Stimulated activated CD4-positive, alpha-beta T cell treated with anti-CD3 and anti-CD28 coated beads, Interleukin-12 subunit alpha, Interleukin-12 subunit beta, amount 100 ng/mL, for 4 hours (primary cell): ENCODE data around the gene PLD4.
"Not testable (repeated sequence)": the region's sequence is repeated elsewhere in the genome, so short reads cannot be mapped to it uniquely, and the experiment has no call there.

Experiments used
- DNase-seq: peaks from one replicate; pipeline ENCODE4 v3.0.0-alpha.2; 2020

Gene PLD4

DNA sequence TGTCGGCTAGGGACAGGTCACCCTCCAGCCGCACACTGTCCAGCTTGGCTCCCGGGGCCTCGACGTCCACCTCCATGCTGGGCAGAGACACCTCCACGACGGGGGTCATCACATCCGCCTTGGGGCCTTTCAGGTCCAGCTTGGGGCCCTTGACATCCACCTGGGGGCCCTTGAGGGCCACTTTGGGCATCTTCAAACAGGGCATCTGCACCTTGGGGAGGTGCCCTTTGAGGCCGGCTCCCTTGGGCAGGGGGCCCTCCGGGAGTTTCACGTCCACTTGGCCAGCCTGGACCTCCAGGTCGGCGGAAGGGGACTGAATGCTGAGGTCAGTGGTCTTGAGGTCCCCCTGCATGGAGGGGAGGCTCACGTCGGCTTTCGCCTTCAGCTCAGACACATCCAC lies 17.9 kb downstream of the PLD4 start:
- DNase-seq, result no peak

DNA sequence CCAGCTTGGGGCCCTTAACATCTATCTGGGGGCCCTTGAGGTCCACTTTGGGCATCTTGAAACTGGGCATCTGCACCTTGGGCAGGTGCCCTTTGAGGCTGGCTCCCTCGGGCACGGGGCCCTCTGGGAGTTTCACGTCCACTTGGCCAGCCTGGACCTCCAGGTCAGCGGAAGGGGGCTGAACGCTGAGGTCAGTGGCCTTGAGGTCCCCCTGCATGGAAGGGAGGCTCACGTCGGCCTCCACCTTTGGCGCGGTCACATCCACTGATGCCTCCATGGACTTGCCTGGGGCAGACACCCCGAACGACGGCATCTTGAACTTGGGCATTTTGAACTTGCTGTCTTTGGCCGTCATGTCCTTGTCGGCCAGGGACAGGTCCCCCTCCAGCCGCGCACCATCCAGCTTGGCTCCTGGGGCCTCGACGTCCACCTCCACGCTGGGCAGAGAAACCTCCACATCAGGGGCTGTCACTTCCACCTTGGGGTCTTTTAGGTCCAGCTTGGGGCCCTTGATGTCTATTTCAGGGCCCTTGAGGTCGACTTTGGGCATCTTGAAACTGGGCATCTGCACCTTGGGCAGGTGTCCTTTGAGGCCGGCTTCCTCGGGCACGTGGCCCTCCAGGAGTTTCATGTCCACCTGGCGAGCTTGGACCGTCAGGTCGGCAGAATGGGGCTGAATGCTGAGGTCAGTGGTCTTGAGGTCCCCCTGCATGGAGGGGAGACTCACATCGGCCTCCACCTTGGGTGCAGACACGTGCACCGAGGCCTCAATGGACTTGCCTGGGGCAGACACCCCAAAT lies 18.7 kb downstream of the PLD4 start:
- not testable (repeated sequence) for DNase-seq

DNA sequence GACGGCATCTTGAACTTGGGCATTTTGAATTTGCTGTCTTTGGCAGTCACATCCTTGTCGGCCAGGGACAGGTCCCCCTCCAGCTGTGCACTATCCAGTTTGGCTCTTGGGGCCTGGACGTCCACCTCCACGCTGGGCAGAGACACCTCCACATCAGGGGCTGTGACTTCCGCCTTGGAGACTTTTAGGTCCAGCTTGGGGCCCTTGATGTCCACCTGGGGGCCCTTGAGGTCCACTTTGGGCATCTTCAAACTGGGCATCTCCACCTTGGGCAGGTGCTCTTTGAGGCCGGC lies 19.3 kb downstream of the PLD4 start:
- not testable (repeated sequence) for DNase-seq

DNA sequence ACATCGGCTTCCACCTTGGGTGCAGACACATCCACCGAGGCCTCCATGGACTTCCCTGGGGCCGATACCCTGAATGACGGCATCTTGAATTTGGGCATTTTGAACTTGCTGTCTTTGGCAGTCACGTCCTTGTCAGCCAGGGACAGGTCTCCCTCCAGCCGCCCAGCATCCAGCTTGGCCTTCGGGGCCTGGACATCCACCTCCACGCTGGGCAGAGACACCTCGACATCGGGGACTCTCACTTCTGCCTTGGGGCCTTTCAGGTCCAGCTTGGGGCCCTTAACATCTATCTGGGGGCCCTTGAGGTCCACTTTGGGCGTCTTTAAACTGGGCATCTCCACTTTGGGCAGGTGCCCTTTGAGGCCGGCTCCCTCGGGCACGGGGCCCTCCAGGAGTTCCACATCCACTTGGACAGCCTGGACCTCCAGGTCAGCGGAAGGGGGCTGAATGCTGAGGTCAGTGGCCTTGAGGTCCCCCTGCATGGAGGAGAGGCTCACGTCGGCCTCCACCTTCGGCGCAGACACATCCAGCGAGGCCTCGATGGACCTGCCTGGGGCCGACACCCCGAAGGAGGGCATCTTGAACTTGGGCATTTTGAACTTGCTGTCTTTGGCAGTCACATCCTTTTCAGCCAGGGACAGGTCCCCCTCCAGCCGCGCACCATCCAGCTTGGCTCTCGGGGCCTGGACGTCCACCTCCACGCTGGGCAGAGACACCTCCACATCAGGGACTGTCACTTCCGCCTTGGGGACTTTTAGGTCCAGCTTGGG lies 19.9 kb downstream of the PLD4 start:
- not testable (repeated sequence) for DNase-seq

DNA sequence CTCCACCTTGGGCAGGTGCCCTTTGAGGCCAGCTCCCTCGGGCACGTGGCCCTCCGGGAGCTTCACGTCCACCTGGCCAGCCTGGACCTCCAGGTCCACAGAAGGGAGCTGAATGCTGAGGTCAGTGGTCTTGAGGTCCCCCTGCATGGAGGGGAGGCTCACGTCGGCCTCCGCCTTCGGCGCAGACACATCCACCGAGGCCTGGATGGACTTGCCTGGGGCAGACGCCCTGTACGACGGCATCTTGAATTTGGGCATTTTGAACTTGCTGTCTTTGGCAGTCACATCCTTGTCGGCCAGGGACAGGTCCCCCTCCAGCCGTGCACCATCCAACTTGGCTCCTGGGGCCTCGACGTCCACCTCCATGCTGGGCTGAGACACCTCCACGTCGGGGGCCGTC lies 20.6 kb downstream of the PLD4 start:
- DNase-seq, result not testable (repeated sequence)

DNA sequence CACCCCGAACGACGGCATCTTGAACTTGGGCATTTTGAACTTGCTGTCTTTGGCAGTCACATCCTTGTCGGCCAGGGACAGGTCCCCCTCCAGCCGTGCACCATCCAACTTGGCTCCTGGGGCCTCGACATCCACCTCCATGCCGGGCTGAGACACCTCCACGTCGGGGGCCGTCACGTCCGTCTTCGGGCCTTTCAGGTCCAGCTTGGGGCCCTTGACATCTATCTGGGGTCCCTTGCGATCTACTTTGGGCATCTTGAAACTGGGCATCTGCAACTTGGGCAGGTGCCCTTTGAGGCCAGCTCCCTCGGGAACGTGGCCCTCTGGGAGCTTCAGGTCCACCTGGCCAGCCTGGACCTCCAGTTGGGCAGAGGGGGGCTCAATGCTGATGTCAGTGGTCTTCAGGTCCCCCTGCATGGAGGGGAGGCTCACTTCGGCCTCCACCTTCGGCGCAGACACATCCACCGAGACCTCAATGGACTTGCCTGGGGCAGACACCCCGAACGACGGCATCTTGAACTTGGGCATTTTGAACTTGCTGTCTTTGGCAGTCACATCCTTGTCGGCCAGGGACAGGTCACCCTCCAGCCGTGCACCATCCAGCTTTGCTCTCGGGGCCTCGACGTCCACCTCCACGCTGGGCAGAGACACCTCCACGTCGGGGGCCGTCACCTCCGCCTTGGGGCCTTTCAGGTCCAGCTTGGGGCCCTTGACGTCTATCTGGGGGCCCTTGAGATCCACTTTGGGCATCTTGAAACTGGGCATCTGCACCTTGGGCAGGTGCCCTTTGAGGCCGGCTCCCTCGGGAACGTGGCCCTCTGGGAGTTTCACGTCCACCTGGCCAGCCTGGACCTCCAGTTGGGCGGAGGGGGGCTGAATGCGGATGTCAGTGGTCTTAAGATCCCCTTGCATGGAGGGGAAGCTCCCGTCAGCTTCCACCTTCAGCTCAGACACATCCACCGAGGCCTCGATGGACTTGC lies 21.6 kb downstream of the PLD4 start:
- not testable (repeated sequence) for DNase-seq

DNA sequence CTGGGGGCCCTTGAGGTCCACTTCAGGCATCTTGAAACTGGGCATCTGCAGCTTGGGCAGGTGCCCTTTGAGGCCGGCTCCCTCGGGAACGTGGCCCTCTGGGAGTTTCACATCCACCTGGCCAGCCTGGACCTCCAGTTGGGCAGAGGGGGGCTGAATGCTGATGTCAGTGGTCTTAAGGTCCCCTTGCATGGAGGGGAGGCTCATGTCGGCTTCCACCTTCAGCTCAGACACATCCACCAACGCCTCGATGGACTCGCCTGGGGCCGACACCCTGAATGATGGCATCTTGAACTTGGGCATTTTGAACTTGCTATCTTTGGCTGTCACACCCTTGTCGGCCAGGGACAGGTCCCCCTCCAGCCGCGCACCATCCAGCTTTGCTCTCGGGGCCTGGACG lies 22.5 kb downstream of the PLD4 start:
- not testable (repeated sequence) for DNase-seq

DNA sequence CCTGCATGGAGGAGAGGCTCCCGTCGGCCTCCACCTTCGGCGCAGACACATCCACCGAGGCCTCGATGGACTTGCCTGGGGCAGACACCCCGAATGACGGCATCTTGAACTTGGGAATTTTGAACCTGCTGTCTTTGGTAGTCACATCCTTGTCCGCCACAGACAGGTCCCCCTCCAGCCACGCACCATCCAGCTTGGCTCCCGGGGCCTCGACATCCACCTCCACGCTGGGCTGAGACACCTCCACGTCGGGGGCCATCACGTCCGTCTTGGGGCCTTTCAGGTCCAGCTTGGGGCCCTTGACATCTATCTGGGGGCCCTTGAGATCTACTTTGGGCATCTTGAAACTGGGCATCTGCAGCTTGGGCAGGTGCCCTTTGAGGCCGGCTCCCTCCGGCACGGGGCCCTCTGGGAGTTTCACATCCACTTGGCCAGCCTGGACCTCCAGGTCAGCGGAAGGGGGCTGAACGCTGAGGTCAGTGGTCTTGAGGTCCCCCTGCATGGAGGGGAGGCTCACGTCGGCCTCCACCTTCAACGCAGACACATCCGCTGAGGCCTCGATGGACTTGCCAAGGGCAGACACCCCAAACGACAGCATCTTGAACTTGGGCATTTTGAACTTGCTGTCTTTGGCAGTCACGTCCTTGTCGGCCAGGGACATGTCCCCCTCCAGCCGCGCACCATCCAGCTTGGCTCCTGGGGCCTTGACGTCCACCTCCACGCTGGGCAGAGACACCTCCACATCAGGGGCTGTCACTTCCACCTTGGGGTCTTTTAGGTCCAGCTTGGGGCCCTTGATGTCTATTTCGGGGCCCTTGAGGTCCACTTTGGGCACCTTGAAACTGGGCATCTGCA lies 23.4 kb downstream of the PLD4 start:
- DNase-seq, result not testable (repeated sequence)

DNA sequence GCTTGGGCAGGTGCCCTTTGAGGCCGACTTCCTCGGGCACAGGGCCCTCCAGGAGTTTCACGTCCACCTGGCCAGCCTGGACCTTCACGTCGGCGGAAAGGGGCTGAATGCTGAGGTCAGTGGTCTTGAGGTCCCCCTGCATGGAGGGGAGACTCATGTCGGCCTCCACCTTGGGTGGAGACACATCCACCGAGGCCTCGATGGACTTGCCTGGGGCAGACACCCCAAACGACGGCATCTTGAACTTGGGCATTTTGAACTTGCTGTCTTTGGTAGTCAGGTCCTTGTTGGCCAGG lies 24.0 kb downstream of the PLD4 start:
- DNase-seq, result no peak

DNA sequence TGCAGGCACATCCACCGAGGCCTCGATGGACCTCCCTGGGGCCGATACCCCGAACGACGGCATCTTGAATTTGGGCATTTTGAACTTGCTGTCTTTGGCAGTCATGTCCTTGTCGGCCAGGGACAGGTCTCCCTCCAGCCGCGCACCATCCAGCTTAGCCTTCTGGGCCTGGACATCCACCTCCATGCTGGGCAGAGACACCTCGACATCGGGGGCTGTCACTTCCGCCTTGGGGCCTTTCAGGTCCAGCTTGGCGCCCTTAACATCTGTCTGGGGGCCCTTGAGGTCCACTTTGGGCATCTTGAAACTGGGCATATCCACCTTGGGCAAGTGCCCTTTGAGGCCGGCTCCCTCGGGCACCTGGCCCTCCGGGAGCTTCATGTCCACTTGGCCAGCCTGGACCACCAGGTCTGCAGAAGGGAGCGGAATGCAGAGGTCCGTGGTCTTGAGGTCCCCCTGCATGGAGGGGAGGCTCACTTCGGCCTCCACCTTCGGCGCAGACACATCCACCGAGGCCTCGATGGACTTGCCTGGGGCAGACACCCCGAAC lies 24.8 kb downstream of the PLD4 start:
- DNase-seq, result not testable (repeated sequence)

DNA sequence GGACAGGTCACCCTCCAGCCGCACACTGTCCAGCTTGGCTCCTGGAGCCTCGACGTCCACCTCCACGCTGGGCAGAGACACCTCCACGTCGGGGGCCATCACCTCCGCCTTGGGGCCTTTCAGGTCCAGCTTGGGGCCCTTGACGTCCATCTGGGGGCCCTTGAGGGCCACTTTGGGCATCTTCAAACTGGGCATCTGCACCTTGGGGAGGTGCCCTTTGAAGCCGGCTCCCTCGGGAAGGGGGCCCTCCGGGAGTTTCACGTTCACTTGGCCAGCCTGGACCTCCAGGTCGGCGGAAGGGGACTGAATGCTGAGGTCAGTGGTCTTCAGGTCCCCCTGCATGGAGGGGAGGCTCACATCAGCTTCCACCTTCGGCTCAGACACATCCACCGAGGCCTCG lies 25.3 kb downstream of the PLD4 start:
- no peak for DNase-seq

DNA sequence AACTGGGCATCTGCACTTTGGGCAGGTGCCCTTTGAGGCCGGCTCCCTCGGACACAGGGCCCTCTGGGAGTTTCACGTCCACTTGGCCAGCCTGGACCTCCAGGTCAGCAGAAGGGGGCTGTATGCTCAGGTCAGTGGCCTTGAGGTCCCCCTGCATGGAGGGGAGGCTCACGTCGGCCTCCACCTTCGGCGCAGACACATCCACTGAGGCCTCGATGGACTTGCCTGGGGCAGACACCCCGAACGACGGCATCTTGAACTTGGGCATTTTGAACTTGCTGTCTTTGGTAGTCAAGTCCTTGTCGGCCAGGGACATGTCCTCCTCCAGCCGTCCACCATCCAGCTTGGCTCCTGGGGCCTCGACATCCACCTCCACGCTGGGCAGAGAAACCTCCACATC lies 26.0 kb downstream of the PLD4 start:
- DNase-seq, result not testable (repeated sequence)

DNA sequence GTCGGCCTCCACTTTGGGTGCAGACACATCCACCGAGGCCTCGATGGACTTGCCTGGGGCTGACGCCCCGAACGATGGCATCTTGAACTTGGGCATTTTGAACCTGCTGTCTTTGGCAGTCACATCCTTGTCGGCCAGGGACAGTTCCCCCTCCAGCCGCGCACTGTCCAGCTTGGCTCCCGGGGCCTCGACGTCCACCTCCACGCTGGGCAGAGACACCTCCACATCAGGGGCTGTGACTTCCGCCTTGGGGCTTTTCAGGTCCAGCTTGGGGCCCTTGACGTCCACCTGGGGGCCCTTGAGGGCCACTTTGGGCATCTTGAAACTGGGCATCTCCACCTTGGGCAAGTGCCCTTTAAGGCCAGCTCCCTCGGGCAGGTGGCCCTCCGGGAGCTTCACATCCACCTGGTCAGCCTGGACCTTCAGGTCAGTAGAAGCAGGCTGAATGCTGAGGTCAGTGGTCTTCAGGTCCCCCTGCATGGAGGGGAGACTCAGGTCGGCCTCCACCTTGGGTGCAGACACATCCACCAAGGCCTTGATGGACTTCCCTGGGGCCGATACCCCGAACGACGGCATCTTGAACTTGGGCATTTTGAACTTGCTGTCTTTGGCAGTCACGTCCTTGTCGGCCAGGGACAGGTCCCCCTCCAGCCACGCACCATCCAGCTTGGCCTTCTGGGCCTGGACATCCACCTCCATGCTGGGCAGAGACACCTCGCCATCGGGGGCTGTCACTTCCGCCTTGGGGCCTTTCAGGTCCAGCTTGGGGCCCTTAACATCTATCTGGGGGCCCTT lies 27.4 kb downstream of the PLD4 start:
- DNase-seq, result not testable (repeated sequence)

DNA sequence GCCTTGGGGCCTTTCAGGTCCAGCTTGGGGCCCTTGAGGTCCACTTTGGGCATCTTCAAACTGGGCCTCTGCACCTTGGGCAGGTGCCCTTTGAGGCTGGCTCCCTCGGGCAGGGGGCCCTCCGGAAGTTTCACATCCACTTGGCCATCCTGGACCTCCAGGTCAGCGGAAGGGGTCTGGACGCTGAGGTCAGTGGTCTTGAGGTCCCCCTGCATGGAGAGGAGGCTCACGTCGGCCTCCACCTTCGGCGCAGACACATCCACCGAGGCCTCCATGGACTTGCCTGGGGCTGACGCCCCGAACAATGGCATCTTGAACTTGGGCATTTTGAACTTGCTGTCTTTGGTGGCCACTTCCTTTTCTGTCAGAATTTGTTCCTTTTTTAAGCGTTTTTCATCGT lies 28.4 kb downstream of the PLD4 start:
- no peak for DNase-seq

DNA sequence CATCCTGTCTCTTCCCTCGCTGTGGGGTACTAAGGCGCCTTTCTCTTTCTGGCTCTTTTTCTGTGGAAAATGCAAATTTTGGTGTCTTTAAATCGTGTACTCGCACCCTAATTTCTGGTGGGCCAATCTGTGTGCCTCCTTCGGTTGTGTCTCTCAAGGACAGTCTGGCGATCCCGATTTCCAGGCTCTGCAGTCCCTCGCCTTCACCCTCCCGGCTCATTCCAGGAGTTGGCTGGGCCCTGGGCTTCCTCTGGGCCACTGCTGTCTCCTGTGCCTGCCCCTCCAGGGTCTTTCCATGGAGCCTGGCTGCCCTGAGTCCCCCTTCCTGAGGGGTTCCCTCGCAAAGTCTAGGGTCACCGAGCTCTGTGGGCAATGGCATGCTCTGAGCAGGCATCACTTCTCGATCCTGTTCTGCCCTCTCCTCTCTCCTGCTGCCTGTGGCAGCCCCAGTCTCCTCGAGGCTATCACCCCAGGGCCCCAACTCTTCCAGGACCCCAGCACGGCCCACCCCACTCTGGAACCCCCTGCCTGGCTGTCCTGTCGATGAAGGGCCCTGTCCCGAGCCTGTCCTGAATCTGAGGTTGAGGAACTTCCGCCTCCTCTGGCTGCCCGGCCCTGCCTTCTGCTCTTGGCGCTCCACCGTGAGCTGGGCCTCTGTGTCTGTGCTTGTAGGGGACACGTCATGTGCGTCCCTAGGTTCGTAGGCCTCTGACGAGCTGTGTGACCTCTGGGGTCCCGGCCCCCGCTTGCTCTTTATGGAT lies 29.4 kb downstream of the PLD4 start:
- no peak for DNase-seq

DNA sequence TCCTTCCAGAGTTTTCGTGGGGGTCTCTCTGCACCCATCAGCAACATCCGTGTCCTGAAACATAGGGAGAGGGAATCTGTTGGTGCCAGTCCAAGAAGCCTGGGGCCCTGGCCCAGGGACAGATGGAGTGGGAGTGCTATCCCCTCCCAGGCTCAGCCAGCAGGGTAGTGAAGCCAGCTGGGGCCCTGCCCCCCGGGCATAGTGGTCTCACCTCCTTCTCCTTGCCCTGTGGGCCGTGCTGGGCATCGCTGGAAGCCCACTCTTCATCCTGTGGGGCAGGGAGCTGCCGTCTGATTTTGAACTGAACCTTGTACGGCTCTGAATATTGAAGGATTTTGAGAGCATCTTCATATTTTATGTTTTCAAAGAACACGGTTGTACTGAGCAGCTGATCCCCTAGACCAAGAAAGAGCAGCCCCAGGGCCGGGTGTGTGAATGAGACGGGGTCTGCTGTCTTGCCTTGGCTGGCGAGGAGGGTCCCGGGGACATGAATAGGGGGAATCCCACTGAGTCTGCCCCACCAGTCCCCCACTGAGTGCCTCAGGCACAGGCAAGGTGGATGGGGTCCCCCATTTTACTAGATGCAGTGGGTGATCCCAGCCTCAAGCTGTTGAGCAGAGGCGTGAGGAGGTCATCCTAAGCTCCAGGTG lies 30.2 kb downstream of the PLD4 start:
- no peak for DNase-seq

DNA sequence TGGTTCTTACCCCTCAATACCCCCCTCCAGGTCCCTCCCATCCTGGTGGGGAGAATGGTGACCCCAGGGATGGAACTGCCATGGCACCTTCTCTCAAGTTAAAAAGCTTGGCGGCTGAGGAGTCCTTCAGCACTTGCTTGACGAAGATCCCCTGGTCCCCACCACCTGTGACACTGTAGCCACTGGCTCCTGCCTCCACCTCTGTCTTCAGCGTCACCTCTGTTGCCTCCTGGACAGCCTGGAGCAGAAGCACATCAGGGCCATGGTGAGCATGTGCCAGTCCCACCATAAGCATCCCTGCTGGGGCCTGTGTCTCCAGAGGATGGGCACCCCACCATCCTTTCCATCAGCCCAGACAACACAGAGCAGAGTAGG lies 30.7 kb downstream of the PLD4 start:
- DNase-seq, result no peak

DNA sequence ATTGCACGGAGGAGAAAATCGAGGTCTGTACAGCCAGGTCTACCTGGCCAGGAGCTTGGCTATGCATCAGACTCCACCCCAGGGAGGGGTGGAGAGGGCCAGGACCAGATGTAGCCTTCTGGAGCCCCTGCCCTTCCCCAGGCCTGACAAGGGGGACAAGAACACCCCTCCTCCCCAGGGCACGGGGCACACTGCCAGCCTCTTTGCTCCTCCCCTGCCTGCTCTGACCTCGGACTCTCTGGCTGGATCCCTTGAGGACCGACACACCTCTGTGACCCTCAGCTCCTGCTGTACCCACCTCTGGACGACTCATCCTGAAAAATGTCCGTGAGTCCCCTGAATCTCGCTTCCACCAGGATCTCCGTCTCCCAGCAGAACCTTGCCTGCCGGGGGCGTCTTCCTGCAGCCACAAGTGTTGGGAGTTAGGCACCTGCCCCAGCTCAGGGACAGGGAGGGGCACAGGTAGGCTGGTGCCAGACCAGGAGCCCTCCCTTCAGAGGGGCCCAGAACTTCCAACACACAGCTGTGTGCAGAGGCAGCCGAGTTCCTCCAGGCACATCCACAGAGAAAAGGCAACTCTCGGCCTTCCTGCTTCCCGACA lies 31.7 kb downstream of the PLD4 start:
- no peak for DNase-seq
